Kidney (tissue), 14 donors: ENCODE measurements around the gene RPTOR. TPM values are rescaled to one million over a fixed set of nuclear protein-coding genes. Genes with fewer than 3 reads are reported as not detected.
"Not testable (repeated sequence)": the region's sequence is repeated elsewhere in the genome, so short reads cannot be mapped to it uniquely, and the experiment has no call there.

Experiments
- DNase-seq, 5 donors: peaks; one replicate each; pipeline ENCODE4 v3.0.0-alpha.2; 2013 to 2020
- FAIRE-seq: peaks from 2 replicates; lab custom pipeline; 2012; peaks lifted over from hg19 to GRCh38; lab: Jason Lieb, UNC
- H3K27ac ChIP-seq, 2 donors: one replicate each; pipeline ENCODE4 v1.7.0; 2013; ENCODE audit warnings: low read depth in 2 of 2, low read length in 2 of 2, inconsistent platforms in 1 of 2
- H3K27me3 ChIP-seq: one replicate; pipeline ENCODE4 v1.7.1; 2013; ENCODE audit warnings: low read length, inconsistent platforms; ENCODE audit not compliant: control insufficient read depth, insufficient read depth
- H3K36me3 ChIP-seq, 3 donors: one replicate each; pipeline versions ENCODE4 v1.7.0 to v1.7.1; 2013; ENCODE audit warnings: low read length in 3 of 3, control low read depth in 1 of 3, inconsistent platforms in 1 of 3; ENCODE audit not compliant: insufficient read depth in 3 of 3, control insufficient read depth in 2 of 3
- H3K4me1 ChIP-seq, 3 donors: one replicate each; pipeline versions ENCODE4 v1.7.0 to v1.7.1; 2013; ENCODE audit warnings: low read length in 3 of 3, inconsistent platforms in 1 of 3, low read depth in 1 of 3; ENCODE audit not compliant: control insufficient read depth in 2 of 3, insufficient read depth in 2 of 3
- H3K4me3 ChIP-seq, 3 donors: one replicate each; pipeline versions ENCODE4 v1.7.0 to v1.8.1; 2013; ENCODE audit warnings: low read length in 3 of 3, control low read depth in 1 of 3, inconsistent platforms in 1 of 3
- H3K9ac ChIP-seq, 3 donors: one replicate each; pipeline versions ENCODE4 v1.7.0 to v1.7.1; 2013; ENCODE audit warnings: low read length in 3 of 3, control low read depth in 1 of 3, inconsistent platforms in 1 of 3
- H3K9me3 ChIP-seq, 3 donors: one replicate each; pipeline versions ENCODE4 v1.7.0 to v1.7.1; 2013; ENCODE audit warnings: low read length in 3 of 3, control low read depth in 1 of 3, inconsistent platforms in 1 of 3; ENCODE audit not compliant: control insufficient read depth in 2 of 3, insufficient read depth in 1 of 3
- intact Hi-C: fragments of 100-400 bp; cut with DNase I; formaldehyde crosslinking; loops from one replicate; pipeline ENCODE4 v1.11.1; 2022
- polyA plus RNA-seq: library from polyadenylated mRNA; stranded (reverse); fragments of 350-450 nt; fragmentation: Illumina TruSeq; extraction: RNeasy Lipid Tissue Mini Kit (QIAGEN cat#74804); gene quantifications from one replicate; pipeline ENCODE4 v1.2.3, GENCODE V29; 2014; ENCODE audit warnings: low read depth, low replicate concordance; ENCODE audit not compliant: insufficient read depth
- total RNA-seq: library from RNA; stranded (reverse); fragmentation: NEBNext Ultra II Directional; extraction: Animal tissue kit (Norgen Biotek cat#: 25700); gene quantifications from one replicate; pipeline ENCODE4 v1.2.1, GENCODE V29; 2021
- TF ChIP-seq, protein P1 (sequence below): IDR thresholded peaks from 3 replicates; pipeline ENCODE4 v1.5.1; 2012; ENCODE audit warnings: mild to moderate bottlenecking, moderate library complexity, borderline replicate concordance; ENCODE audit not compliant: insufficient read depth; ENCODE audit errors: extremely low read depth
- donor health status: control.
- donor health status: control.
- donor health status: control.
- donor health status: control.
- donor health status: control.
- donor health status: DM: yes; HTN: yes; CAD: no.
- donor health status: Normal renal cell carcinoma (clear cell type).

Gene RPTOR
- total and polyA plus RNA-seq, 2 donors from 2014 or later, result 5.5 to 37.6 TPM

DNA sequence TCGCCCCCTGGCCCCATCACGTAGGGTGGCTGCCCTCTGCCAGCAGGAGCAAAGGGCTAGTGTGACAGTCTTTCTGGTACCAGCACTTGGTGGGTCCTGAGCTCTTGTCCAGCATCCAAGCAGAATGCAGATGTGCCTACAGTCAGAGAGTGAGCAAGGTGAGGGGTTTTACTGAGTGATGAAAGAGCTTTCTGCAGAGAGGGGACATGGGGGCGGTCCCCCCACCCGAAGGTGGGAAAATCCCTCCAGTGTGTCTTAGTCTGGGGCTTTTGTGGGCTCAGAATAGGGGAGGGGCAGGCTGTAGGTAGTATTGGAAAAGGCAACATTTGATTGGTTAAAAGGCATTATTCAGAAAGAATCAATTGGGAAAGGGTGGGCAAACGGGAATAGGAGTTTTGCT, 152.3 kb downstream of the RPTOR start:
- Histone ChIP-seq H3K36me3 (no peaks in the 10 kb centered on the region), H3K9ac (no peak overlapping the region), H3K4me1 (peaks cover 0 to 17% (median 6%) of the 10 kb centered on the region in 3 donors), H3K9me3 (no peaks in the 10 kb centered on the region), H3K27ac (no peak overlapping the region), H3K4me3 (no peak overlapping the region), H3K27me3 (no peaks in the 10 kb centered on the region)
- intact Hi-C loops, result no loop called here
- FAIRE-seq, result no peak
- TF ChIP-seq, protein P1, sequence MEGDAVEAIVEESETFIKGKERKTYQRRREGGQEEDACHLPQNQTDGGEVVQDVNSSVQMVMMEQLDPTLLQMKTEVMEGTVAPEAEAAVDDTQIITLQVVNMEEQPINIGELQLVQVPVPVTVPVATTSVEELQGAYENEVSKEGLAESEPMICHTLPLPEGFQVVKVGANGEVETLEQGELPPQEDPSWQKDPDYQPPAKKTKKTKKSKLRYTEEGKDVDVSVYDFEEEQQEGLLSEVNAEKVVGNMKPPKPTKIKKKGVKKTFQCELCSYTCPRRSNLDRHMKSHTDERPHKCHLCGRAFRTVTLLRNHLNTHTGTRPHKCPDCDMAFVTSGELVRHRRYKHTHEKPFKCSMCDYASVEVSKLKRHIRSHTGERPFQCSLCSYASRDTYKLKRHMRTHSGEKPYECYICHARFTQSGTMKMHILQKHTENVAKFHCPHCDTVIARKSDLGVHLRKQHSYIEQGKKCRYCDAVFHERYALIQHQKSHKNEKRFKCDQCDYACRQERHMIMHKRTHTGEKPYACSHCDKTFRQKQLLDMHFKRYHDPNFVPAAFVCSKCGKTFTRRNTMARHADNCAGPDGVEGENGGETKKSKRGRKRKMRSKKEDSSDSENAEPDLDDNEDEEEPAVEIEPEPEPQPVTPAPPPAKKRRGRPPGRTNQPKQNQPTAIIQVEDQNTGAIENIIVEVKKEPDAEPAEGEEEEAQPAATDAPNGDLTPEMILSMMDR, result no peak
- no peak for DNase-seq

DNA sequence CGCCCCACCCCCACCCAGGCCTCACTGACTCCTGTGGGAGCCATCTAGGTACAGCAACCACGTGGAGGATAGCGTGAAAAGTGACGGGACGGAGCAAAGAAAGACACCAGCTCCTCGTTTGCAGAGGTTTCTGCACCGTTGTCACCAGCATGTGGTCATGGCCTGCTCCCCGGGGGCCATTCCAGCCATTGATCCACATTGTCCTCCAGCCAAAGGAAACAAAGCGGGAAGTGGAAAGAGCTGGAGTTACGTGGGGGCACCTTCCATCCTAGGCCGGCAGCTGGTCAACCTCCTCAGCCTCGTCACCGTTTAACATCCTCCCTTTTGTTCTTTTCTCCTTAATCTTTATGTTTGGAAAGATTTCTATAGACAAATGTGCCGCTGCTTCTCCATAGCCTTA, 153.7 kb downstream of the RPTOR start:
- DNase-seq (no peak), FAIRE-seq (no peak)
- Histone ChIP-seq H3K27ac (no peak overlapping the region), H3K36me3 (no peaks in the 10 kb centered on the region), H3K9me3 (no peaks in the 10 kb centered on the region), H3K4me3 (no peak overlapping the region), H3K9ac (no peak overlapping the region), H3K4me1 (peaks cover 0 to 17% (median 6%) of the 10 kb centered on the region in 3 donors), H3K27me3 (no peaks in the 10 kb centered on the region)
- TF ChIP-seq, protein P1, result no peak
- intact Hi-C loops, result no loop called here

DNA sequence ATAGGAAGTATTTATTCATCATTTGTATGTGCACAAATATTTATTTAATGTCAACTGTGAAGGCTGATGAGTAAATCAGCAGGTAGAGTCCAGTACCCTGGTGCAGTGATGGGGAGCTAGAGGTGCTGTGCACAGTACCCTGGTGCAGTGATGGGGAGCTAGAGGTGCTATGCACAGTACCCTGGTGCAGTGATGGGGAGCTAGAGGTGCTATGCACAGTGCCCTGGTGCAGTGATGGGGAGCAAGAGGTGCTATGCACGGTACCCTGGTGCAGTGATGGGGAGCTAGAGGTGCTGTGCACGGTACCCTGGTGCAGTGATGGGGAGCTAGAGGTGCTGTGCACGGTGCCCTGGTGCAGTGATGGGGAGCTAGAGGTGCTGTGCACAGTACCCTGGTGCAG, 154.6 kb downstream of the RPTOR start:
- H3K9ac ChIP-seq, H3K36me3 ChIP-seq, H3K4me3 ChIP-seq, FAIRE-seq, H3K27ac ChIP-seq, H3K9me3 ChIP-seq, H3K27me3 ChIP-seq, intact Hi-C loops, DNase-seq: not testable (repeated sequence)
- H3K4me1 ChIP-seq, result peaks cover 0 to 16% (median 6%) of the 10 kb centered on the region in 3 donors

DNA sequence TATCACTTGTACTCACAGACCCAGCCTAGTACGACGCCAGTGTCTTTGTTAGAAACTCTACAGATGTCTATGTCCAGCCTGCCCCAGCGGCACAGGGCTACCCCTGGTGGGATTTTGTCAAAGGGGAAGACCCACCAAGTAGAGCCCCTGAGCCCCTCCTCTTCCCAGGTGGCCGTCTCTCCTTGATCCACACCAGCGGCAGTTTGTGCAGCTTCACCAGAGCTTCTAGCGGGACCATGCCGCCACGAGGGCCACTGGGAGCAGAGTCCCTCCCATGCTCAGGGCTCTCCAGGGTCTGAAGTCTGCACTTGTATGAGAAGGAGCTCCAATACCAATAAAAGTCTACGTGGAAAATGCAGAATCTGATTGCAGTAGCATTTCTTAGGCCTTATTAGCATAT, 157.1 kb downstream of the RPTOR start:
- peaks cover 0 to 1% (median 0%) of the 10 kb centered on the region in 3 donors for H3K4me1 ChIP-seq
- TF ChIP-seq, protein P1, result no peak
- intact Hi-C loops, result no loop called here
- no peak overlapping the region for H3K4me3 ChIP-seq
- no peak overlapping the region for H3K27ac ChIP-seq
- no peaks in the 10 kb centered on the region for H3K9me3 ChIP-seq
- H3K36me3 ChIP-seq, result no peaks in the 10 kb centered on the region
- DNase-seq, result peak in 1 of 5 donors; percentile 34
- no peak overlapping the region for H3K9ac ChIP-seq
- no peak for FAIRE-seq
- H3K27me3 ChIP-seq, result no peaks in the 10 kb centered on the region
